ENCODE results near the gene CLDN14. TPM values are rescaled to one million over a fixed set of nuclear protein-coding genes. Genes with fewer than 3 reads are reported as not detected.

CLDN14 gene
- polyA plus RNA-seq, 1 experiment = not detected

- Histone ChIP-seq H3K4me3 (ENCODE audit: low read depth, low read length) (no peak overlapping the region), H3K36me3 (ENCODE audit: control insufficient read depth, insufficient read depth, low read length) (no peaks in the 10 kb centered on the region), H3K27me3 (ENCODE audit: control insufficient read depth, insufficient read depth, low read length) (no peaks in the 10 kb centered on the region)
- TF ChIP-seq CTCF (IDR thresholded peaks at IDR 0.05; ENCODE audit: insufficient read depth, low read depth, low read length) = no peak
- DNase-seq (ENCODE audit: low read depth) = no peak
- POLR2A ChIA-PET = no interaction called here
- CTCF ChIA-PET = interaction anchor here (1.0 to 1.5 kb wide), 3 partner anchors 16 to 439 kb away, joined by 3 to 6 read pairs (median 3); no protein-coding TSS in a partner anchor
Observed at GRCh38 chr21:36489103-36489775, 9.3 kb upstream of the CLDN14 start.

GRCh38 chr21:36487641-36488307 is 7.9 kb upstream of the CLDN14 start:
- CTCF ChIA-PET = interaction anchor here (1.4 kb wide), 1 partner anchor 9 kb away, joined by 5 read pairs; no protein-coding TSS in a partner anchor
- POLR2A ChIA-PET = no interaction called here
- no peaks in the 10 kb centered on the region for H3K27me3 ChIP-seq (ENCODE audit: control insufficient read depth, insufficient read depth, low read length)
- TF ChIP-seq CTCF (IDR thresholded peaks at IDR 0.05; ENCODE audit: insufficient read depth, low read depth, low read length) = no peak
- no peaks in the 10 kb centered on the region for H3K36me3 ChIP-seq (ENCODE audit: control insufficient read depth, insufficient read depth, low read length)
- no peak for DNase-seq (ENCODE audit: low read depth)
- no peak overlapping the region for H3K4me3 ChIP-seq (ENCODE audit: low read depth, low read length)

GRCh38 chr21:36486246-36486645 is 6.3 kb upstream of the CLDN14 start:
- no peak for TF ChIP-seq CTCF (IDR thresholded peaks at IDR 0.05; ENCODE audit: insufficient read depth, low read depth, low read length)
- POLR2A ChIA-PET = no interaction called here
- CTCF ChIA-PET = interaction anchor here (1.0 kb wide), 1 partner anchor 64 kb away, joined by 3 read pairs; no protein-coding TSS in a partner anchor
- no peaks in the 10 kb centered on the region for H3K36me3 ChIP-seq (ENCODE audit: control insufficient read depth, insufficient read depth, low read length)
- no peak for DNase-seq (ENCODE audit: low read depth)
- H3K27me3 ChIP-seq (ENCODE audit: control insufficient read depth, insufficient read depth, low read length) = no peaks in the 10 kb centered on the region
- H3K4me3 ChIP-seq (ENCODE audit: low read depth, low read length) = no peak overlapping the region

- ChIA-PET POLR2A (no interaction called here), CTCF (interaction anchor here (1.0 kb wide), 1 partner anchor 63 kb away, joined by 3 read pairs; no protein-coding TSS in a partner anchor)
- no peak for TF ChIP-seq CTCF (IDR thresholded peaks at IDR 0.05; ENCODE audit: insufficient read depth, low read depth, low read length)
- DNase-seq (ENCODE audit: low read depth) = no peak
- Histone ChIP-seq H3K4me3 (ENCODE audit: low read depth, low read length) (no peak overlapping the region), H3K36me3 (ENCODE audit: control insufficient read depth, insufficient read depth, low read length) (no peaks in the 10 kb centered on the region), H3K27me3 (ENCODE audit: control insufficient read depth, insufficient read depth, low read length) (no peaks in the 10 kb centered on the region)
Observed at GRCh38 chr21:36485476-36485875, 5.6 kb upstream of the CLDN14 start.

- no peak for TF ChIP-seq CTCF (IDR thresholded peaks at IDR 0.05; ENCODE audit: insufficient read depth, low read depth, low read length)
- Histone ChIP-seq H3K27me3 (ENCODE audit: control insufficient read depth, insufficient read depth, low read length) (no peaks in the 10 kb centered on the region), H3K36me3 (ENCODE audit: control insufficient read depth, insufficient read depth, low read length) (no peaks in the 10 kb centered on the region), H3K4me3 (ENCODE audit: low read depth, low read length) (no peak overlapping the region)
- POLR2A ChIA-PET = no interaction called here
- DNase-seq (ENCODE audit: low read depth) = no peak
- CTCF ChIA-PET = no interaction called here
Observed at GRCh38 chr21:36483095-36483494, 3.2 kb upstream of the CLDN14 start.
